Subcutaneous adipose tissue (tissue), 4 donors: Measurements from ENCODE around the gene EPHB6. TPM values are rescaled to one million over a fixed set of nuclear protein-coding genes. Genes with fewer than 3 reads are reported as not detected.

Experiments
- total RNA-seq, 4 donors: library from RNA; depleted of rRNA; stranded (reverse); fragments of >200 nt; gene quantifications; one replicate each; pipeline ENCODE4 v1.1.0, GENCODE V29; 2016
- TF ChIP-seq, protein P1 (sequence below): fragments of 450-650 bp; IDR thresholded peaks from one replicate; pipeline ENCODE4 v1.5.1; 2016; ENCODE audit warnings: low read depth, mild to moderate bottlenecking, control low read depth, antibody characterized with exemption, moderate library complexity

The EPHB6 gene
- total RNA-seq, 4 donors from 2014 or later: 5.1 to 20.3 (median 15.5) TPM

DNA sequence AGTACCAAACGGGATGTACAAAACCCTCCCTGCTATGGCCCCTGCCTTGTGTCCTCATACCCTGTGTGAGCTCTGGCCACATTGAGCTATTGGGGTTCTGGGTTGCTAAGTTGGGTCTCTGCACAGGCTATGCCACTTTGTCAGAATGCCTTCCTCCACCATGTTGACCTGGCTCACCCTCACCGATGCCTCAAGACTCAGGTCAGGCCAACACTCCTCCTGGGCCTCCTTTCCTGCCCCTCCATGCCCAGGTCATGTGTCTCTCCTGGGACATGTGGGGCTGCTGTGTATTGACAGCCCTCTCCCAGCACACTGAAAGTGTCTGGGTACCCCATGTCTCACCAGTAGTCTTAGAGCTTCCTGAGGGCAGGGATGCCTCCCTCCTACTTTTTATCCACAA lies 64.0 kb downstream of the EPHB6 start:
- TF ChIP-seq, protein P1, sequence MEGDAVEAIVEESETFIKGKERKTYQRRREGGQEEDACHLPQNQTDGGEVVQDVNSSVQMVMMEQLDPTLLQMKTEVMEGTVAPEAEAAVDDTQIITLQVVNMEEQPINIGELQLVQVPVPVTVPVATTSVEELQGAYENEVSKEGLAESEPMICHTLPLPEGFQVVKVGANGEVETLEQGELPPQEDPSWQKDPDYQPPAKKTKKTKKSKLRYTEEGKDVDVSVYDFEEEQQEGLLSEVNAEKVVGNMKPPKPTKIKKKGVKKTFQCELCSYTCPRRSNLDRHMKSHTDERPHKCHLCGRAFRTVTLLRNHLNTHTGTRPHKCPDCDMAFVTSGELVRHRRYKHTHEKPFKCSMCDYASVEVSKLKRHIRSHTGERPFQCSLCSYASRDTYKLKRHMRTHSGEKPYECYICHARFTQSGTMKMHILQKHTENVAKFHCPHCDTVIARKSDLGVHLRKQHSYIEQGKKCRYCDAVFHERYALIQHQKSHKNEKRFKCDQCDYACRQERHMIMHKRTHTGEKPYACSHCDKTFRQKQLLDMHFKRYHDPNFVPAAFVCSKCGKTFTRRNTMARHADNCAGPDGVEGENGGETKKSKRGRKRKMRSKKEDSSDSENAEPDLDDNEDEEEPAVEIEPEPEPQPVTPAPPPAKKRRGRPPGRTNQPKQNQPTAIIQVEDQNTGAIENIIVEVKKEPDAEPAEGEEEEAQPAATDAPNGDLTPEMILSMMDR: no peak

DNA sequence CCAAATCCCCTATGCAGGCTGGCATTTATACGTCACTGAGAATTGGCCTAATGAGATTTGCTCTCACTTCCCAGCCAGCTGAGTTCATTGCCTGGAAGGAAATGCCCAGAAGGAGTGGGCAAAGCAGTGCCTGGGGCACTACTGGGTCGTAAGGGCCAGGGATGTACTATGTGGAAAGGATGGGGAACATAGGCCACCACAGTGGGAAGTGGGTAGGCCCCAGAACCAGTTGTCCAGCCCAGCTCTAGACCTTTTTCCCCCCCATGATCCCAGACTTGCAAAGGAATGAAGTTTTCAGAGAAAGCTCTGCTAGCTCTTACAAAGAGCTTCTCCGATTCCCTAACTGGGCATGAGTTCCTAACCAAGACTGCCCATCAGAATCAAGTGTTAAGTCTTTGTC lies 64.8 kb downstream of the EPHB6 start:
- TF ChIP-seq, protein P1: no peak

Other genes with a start within 250 kb of the EPHB6 start
- gene PRSS1, start 105.6 kb upstream of the EPHB6 start, total RNA-seq: not detected
- gene PRSS2, start 84.1 kb upstream of the EPHB6 start, total RNA-seq: not detected
- gene TRPV6, start 30.7 kb downstream of the EPHB6 start, total RNA-seq: under 1 TPM in 1 of 4 donors, not detected in 3; under 0.01 TPM
- not detected for gene TRPV5, start 78.7 kb downstream of the EPHB6 start, total RNA-seq
- gene LLCFC1, start 84.4 kb downstream of the EPHB6 start, total RNA-seq: not detected
- under 1 TPM in 2 of 4 donors, not detected in 2; 0.51 to 0.88 TPM for gene KEL, start 107.3 kb downstream of the EPHB6 start, total RNA-seq
- not detected for gene OR9A2, start 172.1 kb downstream of the EPHB6 start, total RNA-seq
- gene OR6V1, start 197.3 kb downstream of the EPHB6 start, total RNA-seq: not detected